ENCODE data around the gene STK38.

STK38 gene

GRCh38 chr6:36517408-36517807 is 29.9 kb downstream of the STK38 start:
- Mint-ChIP-seq H3K4me3 (no peak overlapping the region), H3K9me3 (no peaks in the 10 kb centered on the region), H3K27ac (peak overlapping the region; percentile 52), H3K4me1 (ENCODE audit: low read depth) (peaks cover 44% of the 10 kb centered on the region), H3K27me3 (no peaks in the 10 kb centered on the region), H3K36me3 (ENCODE audit: low read depth) (peaks cover 62% of the 10 kb centered on the region)

- no peaks in the 10 kb centered on the region for H3K9me3 Mint-ChIP-seq
- peaks cover 44% of the 10 kb centered on the region for H3K4me1 Mint-ChIP-seq (ENCODE audit: low read depth)
- peaks cover 62% of the 10 kb centered on the region for H3K36me3 Mint-ChIP-seq (ENCODE audit: low read depth)
- no peaks in the 10 kb centered on the region for H3K27me3 Mint-ChIP-seq
- no peak overlapping the region for H3K4me3 Mint-ChIP-seq
- no peak overlapping the region for H3K27ac Mint-ChIP-seq
Observed at GRCh38 chr6:36516988-36517387, 30.3 kb downstream of the STK38 start.

GRCh38 chr6:36516559-36516958 is 30.7 kb downstream of the STK38 start:
- H3K27ac Mint-ChIP-seq = peak overlapping the region; percentile 4

GRCh38 chr6:36515844-36516243 is 31.4 kb downstream of the STK38 start:
- H3K4me1 Mint-ChIP-seq (ENCODE audit: low read depth) = peaks cover 44% of the 10 kb centered on the region
- no peaks in the 10 kb centered on the region for H3K27me3 Mint-ChIP-seq
- H3K4me3 Mint-ChIP-seq = no peak overlapping the region
- H3K9me3 Mint-ChIP-seq = no peaks in the 10 kb centered on the region
- H3K36me3 Mint-ChIP-seq (ENCODE audit: low read depth) = peaks cover 62% of the 10 kb centered on the region
- no peak overlapping the region for H3K27ac Mint-ChIP-seq

More at GRCh38 chr6:36516559-36516958, 30.7 kb downstream of the STK38 start:
- Mint-ChIP-seq H3K4me1 (ENCODE audit: low read depth) (peaks cover 44% of the 10 kb centered on the region), H3K36me3 (ENCODE audit: low read depth) (peaks cover 62% of the 10 kb centered on the region), H3K4me3 (no peak overlapping the region), H3K27me3 (no peaks in the 10 kb centered on the region), H3K9me3 (no peaks in the 10 kb centered on the region)

GRCh38 chr6:36514554-36515456 is 32.5 kb downstream of the STK38 start:
- H3K36me3 Mint-ChIP-seq (ENCODE audit: low read depth) = peaks cover 60% of the 10 kb centered on the region
- no peaks in the 10 kb centered on the region for H3K27me3 Mint-ChIP-seq
- H3K4me1 Mint-ChIP-seq (ENCODE audit: low read depth) = peaks cover 38% of the 10 kb centered on the region
- no peak overlapping the region for H3K4me3 Mint-ChIP-seq
- H3K27ac Mint-ChIP-seq = no peak overlapping the region
- H3K9me3 Mint-ChIP-seq = no peaks in the 10 kb centered on the region

- Mint-ChIP-seq H3K36me3 (ENCODE audit: low read depth) (peaks cover 67% of the 10 kb centered on the region), H3K4me3 (no peak overlapping the region), H3K9me3 (no peaks in the 10 kb centered on the region), H3K27ac (no peak overlapping the region), H3K4me1 (ENCODE audit: low read depth) (peaks cover 30% of the 10 kb centered on the region), H3K27me3 (no peaks in the 10 kb centered on the region)
Observed at GRCh38 chr6:36510365-36510764, 36.9 kb downstream of the STK38 start.

- Mint-ChIP-seq H3K27me3 (no peaks in the 10 kb centered on the region), H3K4me3 (no peak overlapping the region)
Observed at GRCh38 chr6:36508532-36508931, 38.7 kb downstream of the STK38 start.

GRCh38 chr6:36506611-36507010 is 40.7 kb downstream of the STK38 start:
- Mint-ChIP-seq H3K27me3 (no peaks in the 10 kb centered on the region), H3K27ac (peak overlapping the region; percentile 19), H3K36me3 (ENCODE audit: low read depth) (peaks cover 65% of the 10 kb centered on the region), H3K4me1 (ENCODE audit: low read depth) (peaks cover 29% of the 10 kb centered on the region), H3K9me3 (no peaks in the 10 kb centered on the region), H3K4me3 (no peak overlapping the region)

More at GRCh38 chr6:36508532-36508931, 38.7 kb downstream of the STK38 start:
- H3K9me3 Mint-ChIP-seq = no peaks in the 10 kb centered on the region
- H3K36me3 Mint-ChIP-seq (ENCODE audit: low read depth) = peaks cover 69% of the 10 kb centered on the region
- peaks cover 29% of the 10 kb centered on the region for H3K4me1 Mint-ChIP-seq (ENCODE audit: low read depth)
- H3K27ac Mint-ChIP-seq = no peak overlapping the region

- Mint-ChIP-seq H3K27me3 (no peaks in the 10 kb centered on the region), H3K4me3 (no peak overlapping the region), H3K27ac (peak overlapping the region; percentile 28), H3K9me3 (no peaks in the 10 kb centered on the region), H3K36me3 (ENCODE audit: low read depth) (peaks cover 63% of the 10 kb centered on the region), H3K4me1 (ENCODE audit: low read depth) (peaks cover 29% of the 10 kb centered on the region)
Observed at GRCh38 chr6:36505744-36506534, 41.3 kb downstream of the STK38 start.

- Mint-ChIP-seq H3K4me1 (ENCODE audit: low read depth) (peaks cover 29% of the 10 kb centered on the region), H3K27me3 (no peaks in the 10 kb centered on the region), H3K27ac (no peak overlapping the region), H3K4me3 (no peak overlapping the region), H3K36me3 (ENCODE audit: low read depth) (peaks cover 56% of the 10 kb centered on the region), H3K9me3 (no peaks in the 10 kb centered on the region)
Observed at GRCh38 chr6:36504982-36505381, 42.3 kb downstream of the STK38 start.

- no peak overlapping the region for H3K4me3 Mint-ChIP-seq
- H3K9me3 Mint-ChIP-seq = no peaks in the 10 kb centered on the region
- no peak overlapping the region for H3K27ac Mint-ChIP-seq
- peaks cover 29% of the 10 kb centered on the region for H3K4me1 Mint-ChIP-seq (ENCODE audit: low read depth)
- H3K27me3 Mint-ChIP-seq = no peaks in the 10 kb centered on the region
- peaks cover 58% of the 10 kb centered on the region for H3K36me3 Mint-ChIP-seq (ENCODE audit: low read depth)
Observed at GRCh38 chr6:36504181-36504580, 43.1 kb downstream of the STK38 start.

GRCh38 chr6:36501686-36502085 is 45.6 kb downstream of the STK38 start:
- H3K27ac Mint-ChIP-seq = no peak overlapping the region
- no peaks in the 10 kb centered on the region for H3K9me3 Mint-ChIP-seq
- peaks cover 18% of the 10 kb centered on the region for H3K4me1 Mint-ChIP-seq (ENCODE audit: low read depth)
- no peaks in the 10 kb centered on the region for H3K27me3 Mint-ChIP-seq
- no peak overlapping the region for H3K4me3 Mint-ChIP-seq
- peaks cover 57% of the 10 kb centered on the region for H3K36me3 Mint-ChIP-seq (ENCODE audit: low read depth)

- H3K27me3 Mint-ChIP-seq = no peaks in the 10 kb centered on the region
- peaks cover under 1% of the 10 kb centered on the region for H3K4me1 Mint-ChIP-seq (ENCODE audit: low read depth)
- H3K4me3 Mint-ChIP-seq = no peak overlapping the region
- no peaks in the 10 kb centered on the region for H3K9me3 Mint-ChIP-seq
- H3K36me3 Mint-ChIP-seq (ENCODE audit: low read depth) = peaks cover 57% of the 10 kb centered on the region
- H3K27ac Mint-ChIP-seq = no peak overlapping the region
Observed at GRCh38 chr6:36499918-36500317, 47.4 kb downstream of the STK38 start.

- Mint-ChIP-seq H3K4me1 (ENCODE audit: low read depth) (peaks cover 9% of the 10 kb centered on the region), H3K9me3 (no peaks in the 10 kb centered on the region), H3K27ac (peak overlapping the region; percentile 12), H3K4me3 (no peak overlapping the region), H3K27me3 (no peaks in the 10 kb centered on the region), H3K36me3 (ENCODE audit: low read depth) (peaks cover 64% of the 10 kb centered on the region)
Observed at GRCh38 chr6:36495086-36495485, 52.2 kb downstream of the STK38 start.

GRCh38 chr6:36493859-36494258 is 53.4 kb downstream of the STK38 start:
- H3K4me1 Mint-ChIP-seq (ENCODE audit: low read depth) = peaks cover 9% of the 10 kb centered on the region
- H3K36me3 Mint-ChIP-seq (ENCODE audit: low read depth) = peaks cover 65% of the 10 kb centered on the region
- no peaks in the 10 kb centered on the region for H3K9me3 Mint-ChIP-seq
- peak overlapping the region; percentile 62 for H3K27ac Mint-ChIP-seq
- no peak overlapping the region for H3K4me3 Mint-ChIP-seq
- H3K27me3 Mint-ChIP-seq = no peaks in the 10 kb centered on the region
